H9 (cell line): ENCODE measurements around the gene KIAA0930. TPM values are rescaled to one million over a fixed set of nuclear protein-coding genes. Genes with fewer than 3 reads are reported as not detected.
"Not testable (repeated sequence)": the region's sequence is repeated elsewhere in the genome, so short reads cannot be mapped to it uniquely, and the experiment has no call there.

Experiments used
- DNase-seq: peaks from one replicate; pipeline ENCODE4 v3.0.0-alpha.2; 2017
- H2AFZ ChIP-seq: one replicate; pipeline ENCODE4 v1.6.1; 2013; ENCODE audit warnings: mild to moderate bottlenecking, low read length, control low read depth, moderate library complexity
- H2AK5ac ChIP-seq: 2 replicates; pipeline ENCODE4 v1.6.1; 2013; ENCODE audit warnings: low read length, control low read depth, mixed read lengths; ENCODE audit not compliant: insufficient read length
- H2BK120ac ChIP-seq: one replicate; pipeline ENCODE4 v1.6.1; 2013; ENCODE audit warnings: low read depth, mild to moderate bottlenecking, low read length, control low read depth, inconsistent platforms; ENCODE audit not compliant: poor library complexity, severe bottlenecking
- H2BK12ac ChIP-seq: 2 replicates; pipeline ENCODE4 v1.6.1; 2013; ENCODE audit warnings: low read length, control low read depth, mixed read lengths, low read depth; ENCODE audit not compliant: insufficient read length
- H2BK15ac ChIP-seq: 2 replicates; pipeline ENCODE4 v1.6.1; 2013; ENCODE audit warnings: low read depth, low read length, control low read depth
- H2BK20ac ChIP-seq: one replicate; pipeline ENCODE4 v1.6.1; 2013; ENCODE audit warnings: low read depth, mild to moderate bottlenecking, low read length, control low read depth, inconsistent platforms; ENCODE audit not compliant: poor library complexity, severe bottlenecking
- H2BK5ac ChIP-seq: 2 replicates; pipeline ENCODE4 v1.6.1; 2013; ENCODE audit warnings: low read length, control low read depth, mixed read lengths; ENCODE audit not compliant: insufficient read length
- H3K14ac ChIP-seq: 2 replicates; pipeline ENCODE4 v1.6.1; 2013; ENCODE audit warnings: low read length, control low read depth; ENCODE audit not compliant: insufficient read depth
- H3K18ac ChIP-seq: 2 replicates; pipeline ENCODE4 v1.6.1; 2013; ENCODE audit warnings: low read depth, mild to moderate bottlenecking, mixed read lengths, low read length, control low read depth; ENCODE audit not compliant: insufficient read length
- H3K23ac ChIP-seq: 2 replicates; pipeline ENCODE4 v1.6.1; 2013; ENCODE audit warnings: low read length, control low read depth, mixed read lengths, low read depth; ENCODE audit not compliant: insufficient read length
- H3K23me2 ChIP-seq: 2 replicates; pipeline ENCODE4 v1.6.1; 2013; ENCODE audit warnings: low read depth, mild to moderate bottlenecking, mixed read lengths, low read length, control low read depth; ENCODE audit not compliant: insufficient read length, poor library complexity, severe bottlenecking
- H3K27ac ChIP-seq: 2 replicates; pipeline ENCODE4 v1.5.1; 2013; ENCODE audit warnings: low read length, control low read depth, mixed read lengths, low read depth; ENCODE audit not compliant: insufficient read length
- H3K27me3 ChIP-seq: 2 replicates; pipeline ENCODE4 v1.6.1; 2013; ENCODE audit warnings: low read length, control low read depth, inconsistent platforms; ENCODE audit not compliant: insufficient read depth
- H3K4ac ChIP-seq: 2 replicates; pipeline ENCODE4 v1.6.1; 2013; ENCODE audit warnings: low read depth, mild to moderate bottlenecking, control low read depth, inconsistent platforms, low read length, moderate library complexity
- H3K4me1 ChIP-seq: 2 replicates; pipeline ENCODE4 v1.6.1; 2013; ENCODE audit warnings: low read length, control low read depth, inconsistent platforms; ENCODE audit not compliant: insufficient read depth
- H3K4me2 ChIP-seq: 2 replicates; pipeline ENCODE4 v1.6.1; 2013; ENCODE audit warnings: low read length, control low read depth, mixed read lengths; ENCODE audit not compliant: insufficient read length, insufficient read depth
- H3K56ac ChIP-seq: 2 replicates; pipeline ENCODE4 v1.6.1; 2013; ENCODE audit warnings: low read depth, mild to moderate bottlenecking, mixed read lengths, low read length, control low read depth; ENCODE audit not compliant: insufficient read length
- H3K79me1 ChIP-seq: 2 replicates; pipeline ENCODE4 v1.6.1; 2013; ENCODE audit warnings: low read depth, mild to moderate bottlenecking, moderate library complexity, low read length, control low read depth, inconsistent platforms; ENCODE audit not compliant: insufficient read depth, poor library complexity, severe bottlenecking
- H3K79me2 ChIP-seq: 2 replicates; pipeline ENCODE4 v1.6.1; 2013; ENCODE audit warnings: low read length, control low read depth, inconsistent platforms; ENCODE audit not compliant: insufficient read depth
- H3K9ac ChIP-seq: 2 replicates; pipeline ENCODE4 v1.6.1; 2013; ENCODE audit warnings: low read length, control low read depth, mixed read lengths; ENCODE audit not compliant: insufficient read length; ENCODE audit errors: extremely low read depth
- H3K9me3 ChIP-seq: one replicate; pipeline ENCODE4 v1.6.1; 2013; ENCODE audit warnings: low read depth, low read length, inconsistent platforms; ENCODE audit not compliant: control insufficient read depth
- H3T11ph ChIP-seq: one replicate; pipeline ENCODE4 v1.6.1; 2013; ENCODE audit warnings: mild to moderate bottlenecking, low read length, control low read depth, inconsistent platforms
- H4K20me1 ChIP-seq: one replicate; pipeline ENCODE4 v1.6.1; 2013; ENCODE audit not compliant: control insufficient read depth, insufficient read length, insufficient read depth
- H4K5ac ChIP-seq: 2 replicates; pipeline ENCODE4 v1.6.1; 2013; ENCODE audit warnings: low read depth, mild to moderate bottlenecking, mixed read lengths, low read length, control low read depth; ENCODE audit not compliant: insufficient read length
- H4K8ac ChIP-seq: replicated peaks from 2 replicates; pipeline ENCODE4 v1.6.1; 2013; ENCODE audit warnings: low read length, control low read depth, mixed read lengths, low read depth; ENCODE audit not compliant: insufficient read length
- H4K91ac ChIP-seq: 2 replicates; pipeline ENCODE4 v1.6.1; 2013; ENCODE audit warnings: low read depth, mild to moderate bottlenecking, moderate library complexity, mixed read lengths, low read length, control low read depth; ENCODE audit not compliant: insufficient read length
- H3K27ac Mint-ChIP-seq, 3 experiments: 2 replicates in 2 of 3; 3 replicates in 1 of 3; pipeline ENCODE4 v1.8.0; 2020 to 2021; ENCODE audit warnings: mixed read lengths in 3 of 3, mild to moderate bottlenecking in 1 of 3, moderate library complexity in 1 of 3
- H3K27me3 Mint-ChIP-seq: 2 replicates; pipeline ENCODE4 v1.8.0; 2021; ENCODE audit warnings: low read depth, mild to moderate bottlenecking, moderate library complexity, mixed read lengths
- H3K36me3 Mint-ChIP-seq, 3 experiments: 2 replicates in 2 of 3; 3 replicates in 1 of 3; pipeline ENCODE4 v1.8.0; 2020 to 2021; ENCODE audit warnings: low read depth in 3 of 3, mixed read lengths in 3 of 3; ENCODE audit not compliant: insufficient read depth in 1 of 3
- H3K4me1 Mint-ChIP-seq, 2 experiments: 2 replicates each; pipeline ENCODE4 v1.8.0; 2020; ENCODE audit warnings: mixed read lengths in 2 of 2
- H3K4me3 Mint-ChIP-seq, 2 experiments: 2 replicates in 1 of 2; 3 replicates in 1 of 2; pipeline ENCODE4 v1.8.0; 2020 to 2021; ENCODE audit warnings: mild to moderate bottlenecking in 2 of 2, mixed read lengths in 2 of 2, moderate library complexity in 1 of 2
- H3K9me3 Mint-ChIP-seq, 2 experiments: 2 replicates in 1 of 2; 3 replicates in 1 of 2; pipeline ENCODE4 v1.8.0; 2020; ENCODE audit warnings: mild to moderate bottlenecking in 2 of 2, mixed read lengths in 2 of 2, moderate library complexity in 1 of 2
- WGBS: extraction: QIAGEN DNeasy Blood & Tissue Kit; methylation state at CpG from one replicate; pipeline ENCODE4 v1.1.7; 2013; ENCODE audit warnings: missing lambda C conversion rate, low lambda C conversion rate, mixed read lengths; ENCODE audit not compliant: insufficient read length; ENCODE audit errors: extremely low coverage; 5-methylcytosine and 5-hydroxymethylcytosine counted together
- total RNA-seq: library from RNA; stranded (reverse); gene quantifications from 2 replicates; pipeline ENCODE4 v1.2.1, GENCODE V29; 2021
- TF ChIP-seq, protein P1 (sequence below): fragments of 200-600 bp; sonication (generic); conservative IDR thresholded peaks from 3 replicates; pipeline ENCODE4 v1.8.0; 2021; ENCODE audit warnings: antibody characterized with exemption, mild to moderate bottlenecking

The KIAA0930 gene
- total RNA-seq, 1 experiment from 2014 or later = 46.2 TPM

DNA sequence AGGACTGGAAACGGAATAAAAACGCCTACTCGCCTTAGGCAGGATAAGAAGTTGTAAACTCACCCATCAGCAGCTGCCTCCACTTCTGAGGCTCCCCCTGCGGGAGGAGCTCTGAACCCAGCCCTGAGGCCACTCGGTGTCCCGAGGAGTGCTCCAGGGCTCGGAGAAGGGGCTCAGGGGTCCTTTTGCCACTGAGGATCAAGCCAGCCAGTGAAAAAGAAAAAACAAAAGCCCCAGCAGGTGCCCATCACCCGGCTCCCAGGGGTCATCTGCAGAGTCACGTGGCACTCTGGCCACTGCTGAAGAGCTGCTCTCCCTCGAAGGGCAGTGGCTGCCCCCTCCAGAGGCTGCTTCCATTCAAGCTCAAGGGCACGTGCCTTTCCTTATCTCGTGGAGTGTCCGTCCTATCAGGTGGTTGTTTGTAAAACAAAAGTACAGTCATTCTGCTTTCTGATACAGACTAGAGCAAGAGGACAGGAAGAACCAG, 48.0 kb downstream of the KIAA0930 start:
- no peak overlapping the region for H4K5ac ChIP-seq
- no peak overlapping the region for H3K4ac ChIP-seq
- H3K27me3 ChIP-seq = no peaks in the 10 kb centered on the region
- no peaks in the 10 kb centered on the region; the same call in none of the 2 replicates for H3K4me1 ChIP-seq
- H3K27ac ChIP-seq = no peak overlapping the region
- H3K56ac ChIP-seq = no peak overlapping the region
- H3K4me3 Mint-ChIP-seq = no peak overlapping the region; a peak in 1 of 5 replicates
- H3K9me3 Mint-ChIP-seq = no peaks in the 10 kb centered on the region
- no peak overlapping the region for H3K14ac ChIP-seq
- no peak overlapping the region for H2AFZ ChIP-seq
- no peak overlapping the region for H3K9ac ChIP-seq
- no peaks in the 10 kb centered on the region for H3K9me3 ChIP-seq
- no peaks in the 10 kb centered on the region for H3K79me2 ChIP-seq
- peak overlapping the region in 2 of 3 experiments; percentile 47 to 81; a peak in 2 of 7 replicates for H3K27ac Mint-ChIP-seq
- H3K27me3 Mint-ChIP-seq = no peaks in the 10 kb centered on the region
- H2BK15ac ChIP-seq = no peak overlapping the region
- no peak overlapping the region for H2BK20ac ChIP-seq
- H3K36me3 Mint-ChIP-seq = peaks cover 0 to 17% (median 15%) of the 10 kb centered on the region in 3 experiments; a peak in 5 of 7 replicates
- DNase-seq = peak; percentile 69
- no CpG with 5 or more reads among the region's 13 CpGs for WGBS
- no peaks in the 10 kb centered on the region for H3K79me1 ChIP-seq
- H4K8ac ChIP-seq = no peak overlapping the region
- no peaks in the 10 kb centered on the region for H4K20me1 ChIP-seq
- no peak overlapping the region for H4K91ac ChIP-seq
- TF ChIP-seq, protein P1, sequence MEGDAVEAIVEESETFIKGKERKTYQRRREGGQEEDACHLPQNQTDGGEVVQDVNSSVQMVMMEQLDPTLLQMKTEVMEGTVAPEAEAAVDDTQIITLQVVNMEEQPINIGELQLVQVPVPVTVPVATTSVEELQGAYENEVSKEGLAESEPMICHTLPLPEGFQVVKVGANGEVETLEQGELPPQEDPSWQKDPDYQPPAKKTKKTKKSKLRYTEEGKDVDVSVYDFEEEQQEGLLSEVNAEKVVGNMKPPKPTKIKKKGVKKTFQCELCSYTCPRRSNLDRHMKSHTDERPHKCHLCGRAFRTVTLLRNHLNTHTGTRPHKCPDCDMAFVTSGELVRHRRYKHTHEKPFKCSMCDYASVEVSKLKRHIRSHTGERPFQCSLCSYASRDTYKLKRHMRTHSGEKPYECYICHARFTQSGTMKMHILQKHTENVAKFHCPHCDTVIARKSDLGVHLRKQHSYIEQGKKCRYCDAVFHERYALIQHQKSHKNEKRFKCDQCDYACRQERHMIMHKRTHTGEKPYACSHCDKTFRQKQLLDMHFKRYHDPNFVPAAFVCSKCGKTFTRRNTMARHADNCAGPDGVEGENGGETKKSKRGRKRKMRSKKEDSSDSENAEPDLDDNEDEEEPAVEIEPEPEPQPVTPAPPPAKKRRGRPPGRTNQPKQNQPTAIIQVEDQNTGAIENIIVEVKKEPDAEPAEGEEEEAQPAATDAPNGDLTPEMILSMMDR = peak; percentile 60
- peaks cover 25 to 28% of the 10 kb centered on the region in 2 experiments for H3K4me1 Mint-ChIP-seq
- H2BK120ac ChIP-seq = no peak overlapping the region
- H3T11ph ChIP-seq = no peak overlapping the region
- no peak overlapping the region for H3K23ac ChIP-seq
- no peak overlapping the region for H2BK12ac ChIP-seq
- no peak overlapping the region for H2BK5ac ChIP-seq
- H2AK5ac ChIP-seq = no peak overlapping the region
- H3K23me2 ChIP-seq = no peaks in the 10 kb centered on the region
- H3K18ac ChIP-seq = no peak overlapping the region
- H3K4me2 ChIP-seq = no peak overlapping the region

DNA sequence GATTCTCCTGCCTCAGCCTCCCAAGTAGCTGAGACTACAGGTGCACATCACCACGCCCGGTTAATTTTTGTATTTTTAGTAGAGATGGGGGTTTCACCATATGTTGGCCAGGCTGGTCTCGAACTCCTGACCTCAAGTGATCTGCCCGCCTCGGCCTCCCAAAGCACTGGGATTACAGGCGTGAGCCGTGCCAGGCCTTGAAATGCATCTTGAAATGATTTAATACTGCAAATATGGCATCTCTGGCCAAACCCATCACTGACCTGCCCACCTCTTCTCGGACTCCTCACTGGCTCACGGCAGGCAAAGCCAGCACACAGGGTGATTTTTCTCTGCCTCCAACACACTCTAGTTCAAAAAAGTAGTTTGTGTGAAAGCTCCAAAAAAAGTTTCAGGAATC, 48.9 kb downstream of the KIAA0930 start:
- no CpG with 5 or more reads among the region's 9 CpGs for WGBS
- H2BK15ac ChIP-seq, H3K4me2 ChIP-seq: not testable (repeated sequence)

More for the DNA sequence above, 48.9 kb downstream of the KIAA0930 start:
- H3K79me2 ChIP-seq, H2AFZ ChIP-seq, H2AK5ac ChIP-seq, H3K27me3 ChIP-seq, H4K5ac ChIP-seq, H3K4me3 Mint-ChIP-seq, H3K9me3 Mint-ChIP-seq, H3K4me1 ChIP-seq, H3K4ac ChIP-seq, H4K91ac ChIP-seq, H3K18ac ChIP-seq, H3K27ac Mint-ChIP-seq, H3K9ac ChIP-seq, DNase-seq, H3K27me3 Mint-ChIP-seq, H3T11ph ChIP-seq, H2BK5ac ChIP-seq, H2BK20ac ChIP-seq, H2BK120ac ChIP-seq, H3K27ac ChIP-seq, H3K56ac ChIP-seq, H4K8ac ChIP-seq, H3K14ac ChIP-seq, H3K23ac ChIP-seq, H2BK12ac ChIP-seq, H3K23me2 ChIP-seq, H3K9me3 ChIP-seq, H3K79me1 ChIP-seq, H4K20me1 ChIP-seq: not testable (repeated sequence)
- Mint-ChIP-seq H3K36me3 (peaks cover 0 to 19% (median 19%) of the 10 kb centered on the region in 3 experiments; a peak in 6 of 7 replicates), H3K4me1 (peaks cover 23 to 31% of the 10 kb centered on the region in 2 experiments)
